ENCODE results near the gene PYGM.

The PYGM gene

GRCh38 chr11:64742087-64742888, 17.5 kb downstream of the PYGM start:
- Histone ChIP-seq H2AFZ (ENCODE audit: low read length) (peak overlapping the region; percentile 84), H2BK5ac (ENCODE audit: low read length) (peak overlapping the region; percentile 24), H2BK15ac (ENCODE audit: low read length) (peak overlapping the region; percentile 96), H3K79me1 (ENCODE audit: low read depth, low read length) (peaks cover 5% of the 10 kb centered on the region), H3K14ac (ENCODE audit: low read length) (no peak overlapping the region), H3K23ac (ENCODE audit: low read depth, low read length, poor library complexity) (peak overlapping the region; percentile 75), H3K27me3 (ENCODE audit: control insufficient read depth in 3 of 3, insufficient read depth in 3 of 3, low read depth in 1 of 3, low read length in 3 of 3) (peaks cover 30 to 54% (median 53%) of the 10 kb centered on the region in 3 experiments), H3K9me3 (replicated peaks in 1 of 2; ENCODE audit: control insufficient read depth in 2 of 2, insufficient read depth in 1 of 2, low read depth in 1 of 2, low read length in 2 of 2) (peaks cover 0 to 8% of the 10 kb centered on the region in 2 donors), H2BK12ac (ENCODE audit: low read length) (no peak overlapping the region), H2BK120ac (ENCODE audit: low read depth, low read length) (no peak overlapping the region), H3K4me2 (ENCODE audit: insufficient read depth, low read length, poor library complexity, severe bottlenecking) (peak overlapping the region; percentile 54), H4K91ac (ENCODE audit: low read depth, low read length, poor library complexity) (peak overlapping the region; percentile 53), H4K8ac (ENCODE audit: low read depth, low read length) (no peak overlapping the region), H3K18ac (ENCODE audit: low read length) (peak overlapping the region; percentile 96), H3K4ac (ENCODE audit: low read length) (no peak overlapping the region), H3K36me3 (replicated peaks in 1 of 2; ENCODE audit: control insufficient read depth in 2 of 2, insufficient read depth in 2 of 2, low read length in 2 of 2) (no peaks in the 10 kb centered on the region), H3K27ac (replicated peaks; ENCODE audit: low read length) (no peak overlapping the region), H3K9ac (ENCODE audit: low read depth, low read length, poor library complexity) (peak overlapping the region; percentile 34), H3K4me1 (ENCODE audit: control insufficient read depth in 2 of 2, insufficient read depth in 1 of 2, low read depth in 1 of 2, low read length in 2 of 2) (peaks cover 24 to 25% of the 10 kb centered on the region in 2 donors), H3K4me3 (ENCODE audit: low read length in 2 of 2) (peak overlapping the region; percentile 40 to 67), H2AK5ac (ENCODE audit: low read depth, low read length) (peak overlapping the region; percentile 95)
- no peak for DNase-seq (ENCODE audit: low spot score)
- no CpG with 5 or more reads among the region's 54 CpGs for WGBS, 2 donors (ENCODE audit: extremely low coverage in 2 of 2, insufficient read length in 2 of 2, insufficient replicate concordance in 1 of 2)

GRCh38 chr11:64741375-64742086, 18.2 kb downstream of the PYGM start:
- Histone ChIP-seq H4K91ac (ENCODE audit: low read depth, low read length, poor library complexity) (peak overlapping the region; percentile 53), H2AK5ac (ENCODE audit: low read depth, low read length) (peak overlapping the region; percentile 95), H3K23ac (ENCODE audit: low read depth, low read length, poor library complexity) (peak overlapping the region; percentile 85), H4K8ac (ENCODE audit: low read depth, low read length) (no peak overlapping the region), H3K79me1 (ENCODE audit: low read depth, low read length) (peaks cover 5% of the 10 kb centered on the region), H3K4me3 (ENCODE audit: low read length in 2 of 2) (no peak overlapping the region), H3K27me3 (ENCODE audit: control insufficient read depth in 3 of 3, insufficient read depth in 3 of 3, low read depth in 1 of 3, low read length in 3 of 3) (peaks cover 30 to 55% (median 46%) of the 10 kb centered on the region in 3 experiments), H3K9ac (ENCODE audit: low read depth, low read length, poor library complexity) (peak overlapping the region; percentile 21), H2BK5ac (ENCODE audit: low read length) (peak overlapping the region; percentile 24), H2BK120ac (ENCODE audit: low read depth, low read length) (no peak overlapping the region), H3K27ac (replicated peaks; ENCODE audit: low read length) (no peak overlapping the region), H2BK15ac (ENCODE audit: low read length) (peak overlapping the region; percentile 96), H3K4me2 (ENCODE audit: insufficient read depth, low read length, poor library complexity, severe bottlenecking) (peak overlapping the region; percentile 54), H3K14ac (ENCODE audit: low read length) (no peak overlapping the region), H3K4me1 (ENCODE audit: control insufficient read depth in 2 of 2, insufficient read depth in 1 of 2, low read depth in 1 of 2, low read length in 2 of 2) (peaks cover 24 to 25% of the 10 kb centered on the region in 2 donors), H3K4ac (ENCODE audit: low read length) (no peak overlapping the region), H3K18ac (ENCODE audit: low read length) (peak overlapping the region; percentile 87), H3K36me3 (replicated peaks in 1 of 2; ENCODE audit: control insufficient read depth in 2 of 2, insufficient read depth in 2 of 2, low read length in 2 of 2) (no peaks in the 10 kb centered on the region), H2AFZ (ENCODE audit: low read length) (peak overlapping the region; percentile 11), H3K9me3 (replicated peaks in 1 of 2; ENCODE audit: control insufficient read depth in 2 of 2, insufficient read depth in 1 of 2, low read depth in 1 of 2, low read length in 2 of 2) (peaks cover 0 to 8% of the 10 kb centered on the region in 2 donors), H2BK12ac (ENCODE audit: low read length) (peak overlapping the region; percentile 73)
- no peak for DNase-seq (ENCODE audit: low spot score)
- WGBS, 2 donors (ENCODE audit: extremely low coverage in 2 of 2, insufficient read length in 2 of 2, insufficient replicate concordance in 1 of 2) = no CpG with 5 or more reads among the region's 24 CpGs

- H2AK5ac ChIP-seq (ENCODE audit: low read depth, low read length) = peak overlapping the region; percentile 68
- DNase-seq (ENCODE audit: low spot score) = no peak
- H3K4me2 ChIP-seq (ENCODE audit: insufficient read depth, low read length, poor library complexity, severe bottlenecking) = no peak overlapping the region
- H2BK15ac ChIP-seq (ENCODE audit: low read length) = peak overlapping the region; percentile 51
- peaks cover 5% of the 10 kb centered on the region for H3K79me1 ChIP-seq (ENCODE audit: low read depth, low read length)
- H2BK12ac ChIP-seq (ENCODE audit: low read length) = no peak overlapping the region
- no peak overlapping the region for H3K4ac ChIP-seq (ENCODE audit: low read length)
- peak overlapping the region; percentile 63 for H2BK5ac ChIP-seq (ENCODE audit: low read length)
- H3K27ac ChIP-seq (replicated peaks; ENCODE audit: low read length) = no peak overlapping the region
- no peak overlapping the region for H3K9ac ChIP-seq (ENCODE audit: low read depth, low read length, poor library complexity)
- H3K23ac ChIP-seq (ENCODE audit: low read depth, low read length, poor library complexity) = no peak overlapping the region
- H2BK120ac ChIP-seq (ENCODE audit: low read depth, low read length) = no peak overlapping the region
- H3K27me3 ChIP-seq (ENCODE audit: control insufficient read depth in 3 of 3, insufficient read depth in 3 of 3, low read depth in 1 of 3, low read length in 3 of 3) = peaks cover 30 to 50% (median 39%) of the 10 kb centered on the region in 3 experiments
- peaks cover 21 to 29% of the 10 kb centered on the region in 2 donors for H3K4me1 ChIP-seq (ENCODE audit: control insufficient read depth in 2 of 2, insufficient read depth in 1 of 2, low read depth in 1 of 2, low read length in 2 of 2)
- no peak overlapping the region for H3K14ac ChIP-seq (ENCODE audit: low read length)
- no peaks in the 10 kb centered on the region for H3K36me3 ChIP-seq (replicated peaks in 1 of 2; ENCODE audit: control insufficient read depth in 2 of 2, insufficient read depth in 2 of 2, low read length in 2 of 2)
- no peak overlapping the region for H3K4me3 ChIP-seq (ENCODE audit: low read length in 2 of 2)
- H4K8ac ChIP-seq (ENCODE audit: low read depth, low read length) = no peak overlapping the region
- peak overlapping the region; percentile 62 for H3K18ac ChIP-seq (ENCODE audit: low read length)
- H3K9me3 ChIP-seq (replicated peaks in 1 of 2; ENCODE audit: control insufficient read depth in 2 of 2, insufficient read depth in 1 of 2, low read depth in 1 of 2, low read length in 2 of 2) = peaks cover 0 to 8% of the 10 kb centered on the region in 2 donors
- no CpG with 5 or more reads among the region's 12 CpGs for WGBS, 2 donors (ENCODE audit: extremely low coverage in 2 of 2, insufficient read length in 2 of 2, insufficient replicate concordance in 1 of 2)
- no peak overlapping the region for H2AFZ ChIP-seq (ENCODE audit: low read length)
- no peak overlapping the region for H4K91ac ChIP-seq (ENCODE audit: low read depth, low read length, poor library complexity)
These were observed 19.9 kb downstream of the PYGM start for GRCh38 chr11:64739871-64740270.

- no peak overlapping the region for H3K14ac ChIP-seq (ENCODE audit: low read length)
These were observed 23.1 kb downstream of the PYGM start for GRCh38 chr11:64736654-64737053.

More at GRCh38 chr11:64736654-64737053, 23.1 kb downstream of the PYGM start:
- Histone ChIP-seq H2BK12ac (ENCODE audit: low read length) (no peak overlapping the region), H3K27me3 (ENCODE audit: control insufficient read depth in 3 of 3, insufficient read depth in 3 of 3, low read depth in 1 of 3, low read length in 3 of 3) (peaks cover 5 to 20% (median 12%) of the 10 kb centered on the region in 3 experiments), H2AFZ (ENCODE audit: low read length) (no peak overlapping the region), H2BK120ac (ENCODE audit: low read depth, low read length) (no peak overlapping the region), H2BK15ac (ENCODE audit: low read length) (no peak overlapping the region), H3K4me2 (ENCODE audit: insufficient read depth, low read length, poor library complexity, severe bottlenecking) (no peak overlapping the region), H3K23ac (ENCODE audit: low read depth, low read length, poor library complexity) (peak overlapping the region; percentile 11), H2AK5ac (ENCODE audit: low read depth, low read length) (peak overlapping the region; percentile 71), H4K91ac (ENCODE audit: low read depth, low read length, poor library complexity) (no peak overlapping the region), H3K9me3 (replicated peaks in 1 of 2; ENCODE audit: control insufficient read depth in 2 of 2, insufficient read depth in 1 of 2, low read depth in 1 of 2, low read length in 2 of 2) (peaks cover 0 to 2% of the 10 kb centered on the region in 2 donors), H3K4ac (ENCODE audit: low read length) (peak overlapping the region; percentile 1), H3K9ac (ENCODE audit: low read depth, low read length, poor library complexity) (peak overlapping the region; percentile 50), H3K4me1 (ENCODE audit: control insufficient read depth in 2 of 2, insufficient read depth in 1 of 2, low read depth in 1 of 2, low read length in 2 of 2) (peaks cover 5 to 6% of the 10 kb centered on the region in 2 donors), H3K36me3 (replicated peaks in 1 of 2; ENCODE audit: control insufficient read depth in 2 of 2, insufficient read depth in 2 of 2, low read length in 2 of 2) (no peaks in the 10 kb centered on the region), H3K79me1 (ENCODE audit: low read depth, low read length) (no peaks in the 10 kb centered on the region), H2BK5ac (ENCODE audit: low read length) (no peak overlapping the region), H3K4me3 (ENCODE audit: low read length in 2 of 2) (no peak overlapping the region), H3K18ac (ENCODE audit: low read length) (peak overlapping the region; percentile 2), H4K8ac (ENCODE audit: low read depth, low read length) (no peak overlapping the region), H3K27ac (replicated peaks; ENCODE audit: low read length) (no peak overlapping the region)
- no peak for DNase-seq (ENCODE audit: low spot score)
- no CpG with 5 or more reads among the region's 15 CpGs for WGBS, 2 donors (ENCODE audit: extremely low coverage in 2 of 2, insufficient read length in 2 of 2, insufficient replicate concordance in 1 of 2)
